HG03460 (cell line): ENCODE measurements around the gene ENTPD2.
"Not testable (repeated sequence)": the region's sequence is repeated elsewhere in the genome, so short reads cannot be mapped to it uniquely, and the experiment has no call there.

Source experiments
- ATAC-seq: cut with Tn5 transposase; IDR thresholded peaks from one replicate; pipeline ENCODE4 v1.9.1; 2021; ENCODE audit not compliant: unreplicated experiment

The ENTPD2 gene

GRCh38 chr9:137065336-137065967, 11.6 kb upstream of the ENTPD2 start:
- ATAC-seq = no peak

- no peak for ATAC-seq
These were observed 11.0 kb upstream of the ENTPD2 start for GRCh38 chr9:137064880-137065164.

- ATAC-seq = no peak
These were observed 10.4 kb upstream of the ENTPD2 start for GRCh38 chr9:137064027-137064879.

DNA sequence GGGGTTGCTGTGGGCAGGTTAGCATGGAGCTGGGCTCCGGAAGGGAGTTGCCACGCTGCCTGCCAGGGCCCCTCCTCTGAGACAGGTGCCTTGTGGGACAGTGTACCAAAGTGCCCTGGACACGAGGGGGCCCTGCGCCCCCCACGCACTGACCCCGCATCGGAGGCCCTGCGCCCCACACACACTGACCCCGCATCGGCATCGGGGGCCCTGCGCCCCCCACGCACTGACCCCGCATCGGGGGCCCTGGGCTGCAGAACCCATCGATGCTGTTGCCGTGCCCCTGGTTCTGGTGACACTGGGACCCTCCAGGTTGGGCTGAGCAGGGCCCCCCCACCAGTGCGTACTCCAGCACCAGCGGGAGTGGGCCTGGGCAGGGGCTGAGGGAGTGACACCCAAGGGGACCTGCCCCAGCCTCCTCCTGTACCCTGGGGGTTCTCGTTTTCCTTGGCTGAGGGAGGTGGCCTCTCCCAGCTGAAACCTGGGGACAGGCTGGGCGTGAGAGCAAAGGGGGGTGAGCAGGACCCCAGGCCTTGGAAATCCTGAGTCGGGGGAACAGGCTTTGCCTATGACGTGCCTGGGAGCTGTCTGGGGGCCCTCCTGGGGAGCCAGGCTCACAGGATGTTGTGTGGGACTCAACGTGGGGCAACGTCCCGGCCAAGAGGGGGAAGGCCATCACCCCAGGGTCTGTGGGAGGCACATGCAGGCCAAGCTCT, 9.6 kb upstream of the ENTPD2 start:
- no peak for ATAC-seq

GRCh38 chr9:137062798-137063197, 8.9 kb upstream of the ENTPD2 start:
- not testable (repeated sequence) for ATAC-seq

DNA sequence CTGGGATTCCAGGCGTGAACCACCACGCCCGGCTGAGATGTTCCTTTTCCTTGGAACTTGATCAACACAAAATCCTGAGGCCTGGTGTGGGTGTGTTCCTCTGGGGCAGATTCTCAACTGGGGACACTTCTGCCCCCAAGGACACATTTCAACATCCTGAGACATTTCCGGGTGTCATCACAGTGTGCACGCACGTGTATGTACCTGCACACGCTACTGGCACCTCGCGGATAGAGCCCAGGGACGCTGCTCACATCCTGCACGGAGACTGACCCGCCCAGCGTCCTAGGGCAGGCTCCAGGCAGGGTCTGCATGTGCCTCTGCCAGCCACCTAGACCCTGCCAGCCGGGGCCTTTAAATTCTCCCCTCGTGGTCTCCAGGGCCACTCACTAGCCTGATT, 8.5 kb upstream of the ENTPD2 start:
- no peak for ATAC-seq

GRCh38 chr9:137058521-137059234, 4.8 kb upstream of the ENTPD2 start:
- ATAC-seq = no peak

DNA sequence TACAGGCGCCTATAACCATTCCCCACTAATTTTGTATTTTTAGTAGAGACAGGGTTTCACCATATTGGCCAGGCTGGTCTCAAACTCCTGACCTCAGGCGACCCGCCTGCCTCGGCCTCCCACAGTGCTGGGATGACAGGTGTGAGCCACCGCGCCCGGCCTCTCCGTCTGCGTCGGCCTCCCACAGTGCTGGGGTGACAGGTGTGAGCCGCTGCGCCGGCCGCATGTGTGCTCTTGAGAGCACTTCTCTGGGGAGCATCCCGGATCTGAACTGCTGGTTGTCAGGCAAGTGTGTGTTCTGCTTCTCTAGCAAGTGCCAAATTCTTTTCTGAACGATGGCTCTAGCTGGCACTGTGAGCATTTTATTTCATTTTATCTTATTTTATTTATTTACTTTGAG, 3.7 kb upstream of the ENTPD2 start:
- no peak for ATAC-seq

- no peak for ATAC-seq
These were observed 3.0 kb upstream of the ENTPD2 start for GRCh38 chr9:137056739-137057415.

- ATAC-seq = no peak
These were observed 1.8 kb upstream of the ENTPD2 start for GRCh38 chr9:137055385-137056364.

- no peak for ATAC-seq
These were observed 1.1 kb upstream of the ENTPD2 start for GRCh38 chr9:137054932-137055384.

- ATAC-seq = no peak
These were observed 590 bp downstream of the ENTPD2 start for GRCh38 chr9:137052998-137053943.

DNA sequence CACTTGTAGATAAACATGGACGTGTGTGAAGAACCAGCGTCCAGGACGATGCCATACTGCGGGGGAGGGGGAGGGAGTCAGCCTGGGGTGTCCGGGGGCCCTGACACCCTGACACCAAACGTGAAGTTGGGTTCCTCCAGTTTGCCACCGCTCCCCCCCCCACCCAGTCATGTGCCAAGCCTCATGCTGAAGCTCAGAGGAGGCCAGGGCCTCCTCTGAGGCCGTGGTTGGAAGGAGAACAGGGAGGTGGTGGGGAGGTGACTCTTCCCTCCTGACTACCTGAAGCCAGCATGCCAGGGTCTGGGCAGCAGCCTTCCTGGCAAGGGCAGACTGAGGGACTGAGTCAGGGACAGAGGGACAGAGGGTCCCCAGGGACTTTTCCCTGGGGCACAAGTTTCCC, 1.6 kb downstream of the ENTPD2 start:
- no peak for ATAC-seq

- ATAC-seq = no peak
These were observed 2.6 kb downstream of the ENTPD2 start for GRCh38 chr9:137051145-137051724.

DNA sequence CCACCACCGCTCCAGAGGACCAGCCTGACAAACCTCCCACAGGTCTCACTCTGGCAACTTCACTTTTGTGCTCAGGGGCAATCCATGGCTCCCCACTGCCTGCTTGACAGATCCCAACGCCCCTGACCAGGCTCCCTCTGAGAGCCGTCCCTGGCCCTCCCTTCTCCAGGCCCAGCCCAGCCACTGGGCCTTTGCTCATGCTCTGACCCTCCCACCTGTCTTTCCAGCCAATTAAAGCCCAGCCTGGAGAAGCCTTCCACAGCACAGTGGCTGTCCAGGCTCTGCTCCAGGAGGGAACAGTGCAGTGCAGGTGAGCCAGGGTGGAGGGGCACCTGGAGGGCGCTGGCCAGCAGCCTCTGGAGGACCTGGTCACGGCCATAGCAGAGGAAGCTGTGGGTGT, 3.3 kb downstream of the ENTPD2 start:
- no peak for ATAC-seq

DNA sequence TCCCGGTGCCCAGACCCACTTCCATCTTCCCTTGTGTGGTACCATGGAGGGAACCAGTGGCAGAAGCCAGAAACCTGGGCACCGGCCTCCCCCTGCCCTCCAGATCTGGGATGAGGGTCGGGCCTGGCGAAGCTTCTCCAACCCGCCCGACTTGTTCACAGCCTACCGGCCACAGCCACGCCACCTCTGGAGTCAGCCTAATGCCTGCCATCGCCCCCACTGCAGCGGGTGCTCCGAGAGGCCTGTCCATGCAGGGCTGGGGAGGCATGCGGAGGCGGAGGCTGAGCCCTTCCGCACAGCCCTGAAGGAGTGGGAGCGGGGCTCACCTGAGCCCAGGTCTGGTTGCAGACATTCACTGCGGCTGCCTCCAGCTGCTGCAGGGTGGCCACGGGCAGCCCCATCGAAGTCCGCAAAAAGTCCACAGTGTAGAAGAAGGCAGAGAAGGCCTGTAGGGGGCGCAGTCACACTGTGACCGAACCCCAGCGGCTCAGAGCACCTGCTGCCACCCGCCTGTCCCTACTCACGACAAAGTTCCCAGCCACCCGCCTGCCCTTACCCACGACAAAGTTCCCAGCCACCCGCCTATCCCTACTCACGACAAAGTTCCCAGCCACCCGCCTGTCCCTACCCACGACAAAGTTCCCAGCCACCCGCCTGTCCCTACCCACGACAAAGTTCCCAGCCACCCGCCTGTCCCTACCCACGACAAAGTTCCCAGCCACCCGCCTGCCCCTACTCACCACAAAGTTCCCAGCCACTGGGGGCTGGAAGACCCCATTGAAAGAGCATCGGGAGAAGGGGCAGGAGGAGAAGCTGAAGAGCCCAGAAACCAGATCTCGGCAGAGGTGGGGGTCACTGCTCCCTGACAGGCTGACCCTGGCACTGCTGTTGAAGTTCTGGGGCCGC, 4.1 kb downstream of the ENTPD2 start:
- no peak for ATAC-seq
